Activated naive CD4-positive, alpha-beta T cell treated with anti-CD3 and anti-CD28 coated beads, Interleukin-2, amount 50 U/mL, for 72 hours (primary cell): ENCODE measurements around the gene ANOS1. TPM values are rescaled to one million over a fixed set of nuclear protein-coding genes. Genes with fewer than 3 reads are reported as not detected.

ENCODE experiments used
- ATAC-seq, 2 donors: fragments of 150-1000 bp; cut with Tn5 transposase; 2 replicates each; pipeline ENCODE4 v1.10.0; 2021; ENCODE audit warnings: mild to moderate bottlenecking in 2 of 2, moderate library complexity in 2 of 2
- DNase-seq, 2 donors: peaks; one replicate each; pipeline ENCODE4 v3.0.0; 2021 to 2022; ENCODE audit warnings: low spot score in 2 of 2
- H3K27ac Mint-ChIP-seq, 2 donors: one replicate each; pipeline ENCODE4 v1.8.0; 2022; ENCODE audit warnings: mild to moderate bottlenecking in 2 of 2, mixed read lengths in 2 of 2
- H3K36me3 Mint-ChIP-seq, 2 donors: one replicate each; pipeline ENCODE4 v1.8.0; 2022; ENCODE audit warnings: mixed read lengths in 2 of 2
- H3K9me3 Mint-ChIP-seq, 2 donors: one replicate each; pipeline ENCODE4 v1.8.0; 2022; ENCODE audit warnings: mixed read lengths in 2 of 2
- total RNA-seq, 2 donors: library from RNA; stranded (reverse); gene quantifications; one replicate each; pipeline ENCODE4 v1.2.3, GENCODE V29; 2022

Gene ANOS1
- total RNA-seq, 2 donors from 2014 or later, result not detected

DNA sequence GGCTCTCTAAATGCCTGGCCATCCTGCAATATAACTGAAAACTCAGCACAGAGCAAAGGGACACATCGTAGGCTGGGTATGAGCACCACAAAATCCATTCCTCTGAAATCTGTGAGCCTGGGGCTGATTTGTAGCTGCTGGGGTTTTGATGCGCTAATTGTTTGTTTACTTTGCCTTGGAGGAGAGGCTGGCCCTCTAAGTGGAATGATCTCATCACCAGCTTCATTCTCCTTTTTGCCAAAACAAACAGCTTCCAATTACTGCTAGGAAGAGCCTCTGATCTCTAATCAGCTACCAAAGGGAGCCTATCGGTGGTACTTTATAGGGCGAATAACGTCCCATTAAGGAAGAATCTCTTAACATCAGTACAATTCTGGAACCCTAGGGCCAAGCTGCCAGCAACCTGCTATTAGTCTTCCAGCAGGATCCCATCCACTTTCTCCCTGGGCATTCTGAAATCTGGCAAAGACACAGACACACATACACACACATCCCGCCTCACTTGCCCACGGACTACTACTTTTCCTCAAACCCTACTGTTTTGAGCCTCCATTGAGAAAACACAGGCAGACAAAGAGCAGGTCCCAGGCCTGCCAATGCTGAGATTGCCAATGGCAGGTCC is 5.8 kb downstream of the ANOS1 start:
- H3K36me3 Mint-ChIP-seq, result no peaks in the 10 kb centered on the region
- no peak overlapping the region for H3K27ac Mint-ChIP-seq
- H3K9me3 Mint-ChIP-seq, result no peaks in the 10 kb centered on the region
- no peak for ATAC-seq
- no peak for DNase-seq

DNA sequence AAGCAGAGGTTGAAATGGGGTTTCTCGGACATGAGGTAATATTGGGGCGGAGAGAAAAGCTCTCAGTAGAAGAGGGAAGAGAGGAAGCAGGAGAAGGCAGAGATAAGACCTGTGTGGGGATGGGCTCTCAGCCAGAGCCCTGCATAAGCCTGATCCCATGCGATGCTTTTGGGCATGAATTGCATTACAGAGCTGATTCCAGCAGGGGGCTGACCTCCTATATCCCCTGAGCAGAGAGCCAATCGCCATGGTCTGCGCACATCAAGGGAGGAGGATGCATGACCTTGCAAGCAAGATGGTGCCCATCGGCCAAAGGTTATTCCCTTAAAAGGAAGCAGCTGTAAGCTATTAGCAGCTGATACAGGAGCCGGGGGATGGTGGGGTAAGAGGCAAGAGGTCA is 7.6 kb downstream of the ANOS1 start:
- Mint-ChIP-seq H3K36me3 (no peaks in the 10 kb centered on the region), H3K9me3 (no peaks in the 10 kb centered on the region), H3K27ac (no peak overlapping the region)
- ATAC-seq, result no peak
- no peak for DNase-seq

DNA sequence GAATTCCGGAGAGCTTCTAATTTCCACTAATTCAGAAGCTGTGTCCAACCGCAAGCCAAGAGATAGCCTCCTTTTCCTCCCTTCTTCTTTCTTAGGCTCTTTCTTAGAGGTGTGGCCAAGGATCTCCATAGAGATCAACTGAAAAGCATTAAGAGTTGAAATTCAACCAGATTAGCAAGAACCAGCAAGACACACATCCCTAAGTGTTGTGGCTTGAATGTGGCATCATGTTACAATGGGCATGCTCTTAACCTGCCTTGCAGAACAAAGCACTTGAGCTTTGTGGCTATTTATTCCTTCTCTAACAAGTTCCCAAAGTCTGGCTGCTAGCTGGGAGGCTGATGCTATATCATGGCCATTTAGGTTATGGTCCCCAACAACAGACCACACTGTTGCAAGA is 10.4 kb downstream of the ANOS1 start:
- H3K36me3 Mint-ChIP-seq, result no peaks in the 10 kb centered on the region
- DNase-seq (no peak), ATAC-seq (no peak)
- H3K27ac Mint-ChIP-seq, result no peak overlapping the region
- H3K9me3 Mint-ChIP-seq, result no peaks in the 10 kb centered on the region

DNA sequence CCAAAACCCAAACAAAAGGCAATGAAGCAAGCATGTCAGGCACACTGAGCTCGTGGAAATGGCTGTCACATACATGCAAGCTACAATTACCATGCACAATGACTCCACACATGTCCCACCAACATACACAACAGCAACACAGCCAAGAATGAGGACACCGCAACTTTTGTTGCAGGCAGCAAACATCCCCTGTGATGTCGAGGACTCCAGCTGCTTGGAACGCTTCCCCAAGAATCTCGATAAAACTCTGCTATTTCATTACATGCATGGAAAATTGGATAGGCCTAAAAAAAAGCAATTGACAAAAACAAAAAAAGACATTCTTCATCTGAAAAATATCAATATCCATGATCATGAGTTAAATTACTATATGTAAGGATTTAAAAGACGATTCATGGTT is 11.8 kb downstream of the ANOS1 start:
- Mint-ChIP-seq H3K27ac (no peak overlapping the region), H3K36me3 (no peaks in the 10 kb centered on the region), H3K9me3 (no peaks in the 10 kb centered on the region)
- ATAC-seq, result no peak
- no peak for DNase-seq

DNA sequence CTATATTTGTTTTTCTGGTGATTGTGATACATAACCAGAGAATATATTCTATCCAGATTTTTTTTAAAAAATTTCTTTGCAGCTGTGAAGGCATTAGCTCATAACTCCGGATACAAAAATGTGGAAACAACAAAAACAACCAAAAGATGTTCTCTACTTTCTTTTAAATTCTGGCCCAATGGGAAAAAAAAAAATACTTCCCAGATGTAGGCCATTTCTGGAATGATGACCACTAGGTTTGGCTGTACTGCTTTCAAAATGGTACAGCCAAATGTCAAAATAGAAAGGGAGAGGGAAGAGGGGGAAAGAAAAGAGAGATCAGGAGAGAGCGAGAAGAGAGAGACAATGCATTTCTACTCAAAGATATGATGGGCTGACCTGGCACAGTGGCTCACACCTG is 14.6 kb downstream of the ANOS1 start:
- no peak for ATAC-seq
- Mint-ChIP-seq H3K9me3 (no peaks in the 10 kb centered on the region), H3K36me3 (no peaks in the 10 kb centered on the region), H3K27ac (no peak overlapping the region)
- no peak for DNase-seq

GRCh38 chrX:8714164-8714563 is 17.8 kb downstream of the ANOS1 start:
- DNase-seq (no peak), ATAC-seq (no peak)
- Mint-ChIP-seq H3K9me3 (no peaks in the 10 kb centered on the region), H3K27ac (no peak overlapping the region), H3K36me3 (no peaks in the 10 kb centered on the region)

DNA sequence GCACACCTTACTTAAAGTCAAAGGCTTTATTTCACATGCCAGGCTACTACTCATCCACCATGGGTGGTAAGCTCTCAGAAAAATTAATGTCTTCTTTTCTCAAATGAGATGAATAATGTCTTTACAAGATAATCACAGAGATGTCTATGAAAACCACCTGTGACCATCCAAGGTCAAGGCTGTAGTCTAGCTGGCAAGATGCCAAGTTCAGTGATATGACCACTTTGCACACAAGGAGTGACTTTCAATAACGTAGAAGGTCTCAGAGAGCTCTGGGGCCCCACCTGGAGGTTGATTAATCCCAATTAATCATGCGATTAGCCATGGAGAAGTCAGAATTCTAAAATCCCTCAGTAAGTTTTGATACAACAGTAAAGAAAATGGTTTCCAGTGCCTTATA is 20.5 kb downstream of the ANOS1 start:
- DNase-seq (no peak), ATAC-seq (no peak)
- Mint-ChIP-seq H3K36me3 (no peaks in the 10 kb centered on the region), H3K27ac (no peak overlapping the region), H3K9me3 (no peaks in the 10 kb centered on the region)

DNA sequence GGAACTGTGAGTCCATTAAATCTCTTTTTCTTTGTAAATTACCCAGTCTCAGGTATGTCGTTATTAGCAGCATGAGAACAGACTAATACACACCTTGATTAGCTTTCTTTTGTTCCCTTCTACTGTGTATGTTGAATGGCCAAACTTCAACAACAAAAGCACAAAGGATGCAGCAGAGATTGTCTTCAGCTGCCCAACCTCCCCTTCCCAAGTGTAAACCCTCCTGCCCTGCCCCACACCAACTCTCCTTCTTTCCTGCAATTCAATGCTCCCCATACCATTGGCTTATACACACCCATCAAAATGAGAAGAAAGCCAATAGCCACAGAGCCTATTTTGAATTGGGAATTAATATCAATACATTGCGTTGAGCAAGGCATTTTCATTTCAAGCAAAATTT is 27.8 kb downstream of the ANOS1 start:
- no peak for ATAC-seq
- no peak overlapping the region for H3K27ac Mint-ChIP-seq
- no peak for DNase-seq
- no peaks in the 10 kb centered on the region for H3K36me3 Mint-ChIP-seq
- peaks cover 0 to 7% of the 10 kb centered on the region in 2 donors for H3K9me3 Mint-ChIP-seq

GRCh38 chrX:8692871-8693270 is 39.1 kb downstream of the ANOS1 start:
- H3K27ac Mint-ChIP-seq, result no peak overlapping the region
- ATAC-seq, result no peak
- H3K9me3 Mint-ChIP-seq, result no peaks in the 10 kb centered on the region
- DNase-seq, result no peak
- no peaks in the 10 kb centered on the region for H3K36me3 Mint-ChIP-seq

DNA sequence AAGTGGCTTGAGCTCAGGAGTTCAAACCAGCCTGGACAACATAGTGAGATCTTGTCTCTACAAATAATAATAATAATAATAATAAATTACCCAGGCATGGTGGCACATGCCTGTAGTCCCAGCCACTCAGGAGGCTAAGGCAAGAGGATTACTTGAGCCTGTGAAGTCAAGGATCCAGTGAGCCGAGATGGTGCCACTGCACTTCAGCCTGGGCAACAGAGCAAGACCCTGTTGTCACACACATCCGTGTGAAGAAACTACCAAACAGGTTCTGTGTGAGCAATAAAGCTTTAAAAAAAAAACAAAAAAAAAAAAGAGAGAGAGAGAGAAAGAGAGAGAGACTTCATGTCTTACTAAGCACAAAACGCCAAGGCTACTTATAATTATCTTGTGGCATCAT is 42.5 kb downstream of the ANOS1 start:
- ATAC-seq, result no peak
- no peak overlapping the region for H3K27ac Mint-ChIP-seq
- no peaks in the 10 kb centered on the region for H3K9me3 Mint-ChIP-seq
- no peak for DNase-seq
- H3K36me3 Mint-ChIP-seq, result no peaks in the 10 kb centered on the region

GRCh38 chrX:8688776-8689175 is 43.2 kb downstream of the ANOS1 start:
- H3K27ac Mint-ChIP-seq, result no peak overlapping the region

GRCh38 chrX:8684201-8684965 is 47.6 kb downstream of the ANOS1 start:
- no peak for ATAC-seq
- no peak for DNase-seq
- Mint-ChIP-seq H3K9me3 (no peaks in the 10 kb centered on the region), H3K36me3 (no peaks in the 10 kb centered on the region), H3K27ac (no peak overlapping the region)

More at GRCh38 chrX:8688776-8689175, 43.2 kb downstream of the ANOS1 start:
- no peaks in the 10 kb centered on the region for H3K9me3 Mint-ChIP-seq
- ATAC-seq, result no peak
- H3K36me3 Mint-ChIP-seq, result no peaks in the 10 kb centered on the region
- DNase-seq, result no peak

DNA sequence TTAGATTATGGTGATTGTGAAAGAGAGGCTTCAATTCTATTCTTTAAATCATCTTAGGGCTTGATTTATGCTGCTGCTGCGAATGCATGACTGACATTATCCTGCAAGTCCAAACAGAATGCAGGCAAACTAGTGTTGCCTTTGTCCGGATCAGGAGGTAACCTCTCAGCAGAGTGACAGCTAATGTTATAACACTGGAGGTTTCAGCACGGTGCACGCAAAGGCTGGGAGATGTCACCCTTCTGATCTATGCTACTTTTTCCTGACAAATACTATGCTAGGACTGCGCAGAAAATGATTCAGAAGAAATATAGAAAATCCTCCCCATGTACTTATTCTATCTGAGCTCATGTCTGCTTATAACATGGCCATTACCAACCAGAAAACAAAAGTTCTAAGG is 48.2 kb downstream of the ANOS1 start:
- DNase-seq, result no peak
- no peak overlapping the region for H3K27ac Mint-ChIP-seq
- H3K9me3 Mint-ChIP-seq, result no peaks in the 10 kb centered on the region
- no peaks in the 10 kb centered on the region for H3K36me3 Mint-ChIP-seq
- ATAC-seq, result no peak

GRCh38 chrX:8679550-8679949 is 52.4 kb downstream of the ANOS1 start:
- ATAC-seq (no peak), DNase-seq (no peak)
- H3K36me3 Mint-ChIP-seq, result no peaks in the 10 kb centered on the region
- H3K9me3 Mint-ChIP-seq, result no peaks in the 10 kb centered on the region
- H3K27ac Mint-ChIP-seq, result peak overlapping the region in 1 of 2 donors; percentile 44

GRCh38 chrX:8675006-8675630 is 56.8 kb downstream of the ANOS1 start:
- DNase-seq (no peak), ATAC-seq (no peak)
- no peak overlapping the region for H3K27ac Mint-ChIP-seq
- H3K36me3 Mint-ChIP-seq, result no peaks in the 10 kb centered on the region
- H3K9me3 Mint-ChIP-seq, result no peaks in the 10 kb centered on the region

DNA sequence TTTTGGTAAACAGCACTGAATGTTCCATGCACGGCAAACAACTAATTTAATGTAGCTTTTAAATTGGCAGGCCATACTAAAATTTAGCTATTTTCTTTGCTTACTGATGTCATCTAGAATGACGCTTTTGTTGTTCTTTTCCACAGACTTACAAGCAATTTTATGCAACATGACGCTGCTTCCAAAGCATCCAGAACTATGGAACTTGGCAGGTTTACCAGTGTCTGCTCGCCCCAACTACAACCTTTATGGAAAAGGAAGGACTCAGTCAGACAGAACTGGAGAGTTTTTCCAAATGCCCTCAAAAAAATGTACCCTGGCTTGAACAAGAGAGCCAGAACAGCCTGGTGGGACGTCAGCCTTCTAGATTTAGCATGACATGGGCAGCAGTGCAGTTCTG is 58.7 kb downstream of the ANOS1 start:
- H3K9me3 Mint-ChIP-seq, result no peaks in the 10 kb centered on the region
- no peaks in the 10 kb centered on the region for H3K36me3 Mint-ChIP-seq
- ATAC-seq (no peak), DNase-seq (no peak)
- H3K27ac Mint-ChIP-seq, result no peak overlapping the region

- Mint-ChIP-seq H3K36me3 (no peaks in the 10 kb centered on the region), H3K9me3 (no peaks in the 10 kb centered on the region), H3K27ac (no peak overlapping the region)
- ATAC-seq (no peak), DNase-seq (no peak)
Observed at GRCh38 chrX:8672176-8672575, 59.8 kb downstream of the ANOS1 start.

GRCh38 chrX:8668813-8669212 is 63.1 kb downstream of the ANOS1 start:
- no peak for ATAC-seq
- Mint-ChIP-seq H3K27ac (no peak overlapping the region), H3K9me3 (no peaks in the 10 kb centered on the region), H3K36me3 (no peaks in the 10 kb centered on the region)
- DNase-seq, result no peak
